Panc1 (cell line): ENCODE results near the gene FCGBP. TPM values are rescaled to one million over a fixed set of nuclear protein-coding genes. Genes with fewer than 3 reads are reported as not detected.
A peak's percentile ranks its signal among the peaks of the same experiment; 100 is the strongest.

Experiments used
- ATAC-seq: fragments of 200-7000 bp; cut with Tn5 transposase; 2 replicates; pipeline ENCODE4 v1.9.1; 2020; ENCODE audit warnings: mild to moderate bottlenecking, moderate library complexity
- BruUV-seq: library from RNA; stranded (reverse); fragments of 400-500 nt; replicated peaks from 2 replicates; lab custom pipeline; 2021; lab: Mats Ljungman, UMichigan
- CTCF ChIA-PET: fragments of 300-600 bp; sonication (Branson Sonifier 250); formaldehyde crosslinking; loops from one replicate; lab custom pipeline; 2022; ENCODE audit warnings: antibody characterized with exemption; lab: Charles Lee
- POLR2A ChIA-PET: fragments of 300-600 bp; sonication (Branson Sonifier 250); formaldehyde crosslinking; loops from one replicate; lab custom pipeline; 2022; ENCODE audit warnings: antibody characterized with exemption; lab: Charles Lee
- DNase-seq: peaks from one replicate; pipeline ENCODE4 v3.0.0-alpha.2; 2010; ENCODE audit warnings: low read depth, low spot score
- H3K27ac ChIP-seq: 2 replicates; pipeline ENCODE4 v1.5.1; 2011; ENCODE audit warnings: mild to moderate bottlenecking, low read length, inconsistent platforms
- H3K27me3 ChIP-seq: fragments of 200-500 bp; sonication (Bioruptor generic); 2 replicates; pipeline ENCODE4 v1.6.0; 2014; ENCODE audit warnings: low read length, inconsistent platforms; ENCODE audit not compliant: control insufficient read depth, insufficient read depth
- H3K36me3 ChIP-seq: fragments of 200-500 bp; sonication (Bioruptor generic); 2 replicates; pipeline ENCODE4 v1.5.1; 2014; ENCODE audit warnings: inconsistent platforms, mild to moderate bottlenecking, low read length, moderate library complexity; ENCODE audit not compliant: control insufficient read depth, insufficient read depth
- H3K4me1 ChIP-seq: 2 replicates; pipeline ENCODE4 v1.5.1; 2011; ENCODE audit warnings: inconsistent platforms, mild to moderate bottlenecking, low read length, moderate library complexity; ENCODE audit not compliant: control insufficient read depth, insufficient read depth
- H3K4me3 ChIP-seq, 2 experiments: 2 replicates each; pipeline ENCODE4 v1.5.1; 2011 to 2012; ENCODE audit warnings: low read depth in 2 of 2, low read length in 2 of 2, mild to moderate bottlenecking in 2 of 2, inconsistent platforms in 1 of 2, moderate library complexity in 1 of 2
- H3K9me3 ChIP-seq: fragments of 200-500 bp; sonication (Bioruptor generic); 2 replicates; pipeline ENCODE4 v1.5.1; 2014; ENCODE audit warnings: low read depth, mild to moderate bottlenecking, inconsistent platforms, low read length, moderate library complexity; ENCODE audit not compliant: control insufficient read depth, insufficient read depth
- POLR2AphosphoS5 ChIP-seq: IDR thresholded peaks from 2 replicates; pipeline ENCODE4 v1.6.1; 2012; ENCODE audit warnings: mild to moderate bottlenecking, low read depth, low read length, moderate library complexity
- SIN3A ChIP-seq: IDR thresholded peaks from 2 replicates; pipeline ENCODE4 v1.6.1; 2012; ENCODE audit warnings: low read depth, mild to moderate bottlenecking, low read length, moderate library complexity, borderline replicate concordance; ENCODE audit not compliant: insufficient read depth
- TCF7L2 ChIP-seq: IDR thresholded peaks from 2 replicates; pipeline ENCODE4 v1.6.1; 2011; ENCODE audit warnings: mild to moderate bottlenecking, low read depth, low read length, inconsistent platforms
- in situ Hi-C: cut with HindIII; loops from 2 replicates; pipeline ENCODE4 v1.10.0; 2016; ENCODE audit warnings: low sequenced_read_pairs, low pct_unique_long_range_greater_than_20kb
- intact Hi-C: fragments of 100-400 bp; cut with micrococcal nuclease; formaldehyde crosslinking; loops from one replicate; pipeline ENCODE4 v1.10.0; 2022; ENCODE audit not compliant: unreplicated experiment
- total RNA-seq: library from RNA; stranded (reverse); gene quantifications from one replicate; pipeline ENCODE4 v1.2.1, GENCODE V29; 2021; ENCODE audit not compliant: unreplicated experiment
- TF ChIP-seq, protein P1 (sequence below), 2 experiments: IDR thresholded peaks; 2 replicates each; pipeline ENCODE4 v1.6.1; 2011 to 2012; ENCODE audit warnings: low read depth in 2 of 2, control low read depth in 1 of 2, low read length in 1 of 2, mild to moderate bottlenecking in 1 of 2, moderate library complexity in 1 of 2; ENCODE audit not compliant: insufficient read depth in 1 of 2
- TF ChIP-seq, protein P2 (sequence below): fragments of 450-650 bp; IDR thresholded peaks from 2 replicates; pipeline ENCODE4 v1.5.1; 2017; ENCODE audit warnings: mild to moderate bottlenecking

Gene FCGBP
- total RNA-seq, 1 experiment from 2014 or later: 6.4 TPM

DNA sequence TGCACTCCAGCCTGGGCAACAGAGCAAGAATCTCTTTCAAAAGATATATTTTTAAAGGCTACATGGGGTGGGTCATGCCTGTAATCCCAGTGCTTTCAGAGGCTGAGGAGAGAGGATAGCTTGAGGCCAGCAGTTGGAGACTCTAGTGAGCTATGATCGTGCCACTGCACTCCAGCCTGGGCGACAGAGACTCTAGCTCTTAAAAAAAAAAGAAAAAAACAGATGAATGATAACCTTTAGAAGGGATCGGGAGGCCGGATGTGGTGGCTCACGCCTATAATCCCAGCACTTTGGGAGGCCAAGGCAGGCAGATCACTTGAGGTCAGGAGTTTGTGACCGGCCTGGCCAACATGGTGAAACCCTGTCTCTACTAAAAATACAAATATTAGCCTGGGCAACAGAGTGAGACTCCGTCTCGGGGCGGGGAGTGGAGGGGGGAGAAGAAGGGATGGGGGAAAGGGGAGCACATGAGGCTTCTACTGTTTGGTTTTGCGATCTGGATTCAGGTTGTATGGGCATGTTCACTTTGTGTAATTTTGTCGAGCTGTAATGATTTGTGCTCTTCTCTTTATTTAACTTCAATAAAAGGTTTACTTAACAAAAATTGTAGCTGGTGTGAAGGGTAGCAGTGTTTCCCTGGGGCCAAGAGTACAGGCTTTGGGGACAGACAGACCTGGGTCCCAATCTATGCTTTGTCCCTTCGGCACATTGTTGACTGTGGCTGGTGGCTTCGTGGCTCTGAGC lies 35.4 kb upstream of the FCGBP start:
- DNase-seq (no peak), ATAC-seq (no peak)
- no peaks in the 10 kb centered on the region for H3K27me3 ChIP-seq
- no TSS peak for BruUV-seq
- no peaks in the 10 kb centered on the region for H3K9me3 ChIP-seq
- H3K4me3 ChIP-seq: peak overlapping the region; percentile 35 to 50
- H3K4me1 ChIP-seq: peaks cover 17% of the 10 kb centered on the region
- peak overlapping the region; percentile 82 for H3K27ac ChIP-seq
- intact Hi-C loops: loop anchor here (2.0 kb wide), 2 partner anchors 73 to 125 kb away; no protein-coding TSS in a partner anchor
- in situ Hi-C loops: loop anchor here (5.0 kb wide), 4 partner anchors 33 to 128 kb away; no protein-coding TSS in a partner anchor
- ChIA-PET POLR2A (interaction anchor here (0.6 to 4.0 kb wide), 56 partner anchors 9 to 582 kb away, joined by 3 to 55 read pairs (median 6); partner anchors contain the start of genes AKT2, DYRK1B, FBL and FCGBP), CTCF (interaction anchor here (0.5 to 4.2 kb wide), 91 partner anchors 8 to 1279 kb away, joined by 3 to 149 read pairs (median 5); partner anchors contain the start of genes DYRK1B, FBL, FCGBP and RPS16)
- H3K36me3 ChIP-seq: peaks cover 29% of the 10 kb centered on the region
- TF ChIP-seq, protein P1, sequence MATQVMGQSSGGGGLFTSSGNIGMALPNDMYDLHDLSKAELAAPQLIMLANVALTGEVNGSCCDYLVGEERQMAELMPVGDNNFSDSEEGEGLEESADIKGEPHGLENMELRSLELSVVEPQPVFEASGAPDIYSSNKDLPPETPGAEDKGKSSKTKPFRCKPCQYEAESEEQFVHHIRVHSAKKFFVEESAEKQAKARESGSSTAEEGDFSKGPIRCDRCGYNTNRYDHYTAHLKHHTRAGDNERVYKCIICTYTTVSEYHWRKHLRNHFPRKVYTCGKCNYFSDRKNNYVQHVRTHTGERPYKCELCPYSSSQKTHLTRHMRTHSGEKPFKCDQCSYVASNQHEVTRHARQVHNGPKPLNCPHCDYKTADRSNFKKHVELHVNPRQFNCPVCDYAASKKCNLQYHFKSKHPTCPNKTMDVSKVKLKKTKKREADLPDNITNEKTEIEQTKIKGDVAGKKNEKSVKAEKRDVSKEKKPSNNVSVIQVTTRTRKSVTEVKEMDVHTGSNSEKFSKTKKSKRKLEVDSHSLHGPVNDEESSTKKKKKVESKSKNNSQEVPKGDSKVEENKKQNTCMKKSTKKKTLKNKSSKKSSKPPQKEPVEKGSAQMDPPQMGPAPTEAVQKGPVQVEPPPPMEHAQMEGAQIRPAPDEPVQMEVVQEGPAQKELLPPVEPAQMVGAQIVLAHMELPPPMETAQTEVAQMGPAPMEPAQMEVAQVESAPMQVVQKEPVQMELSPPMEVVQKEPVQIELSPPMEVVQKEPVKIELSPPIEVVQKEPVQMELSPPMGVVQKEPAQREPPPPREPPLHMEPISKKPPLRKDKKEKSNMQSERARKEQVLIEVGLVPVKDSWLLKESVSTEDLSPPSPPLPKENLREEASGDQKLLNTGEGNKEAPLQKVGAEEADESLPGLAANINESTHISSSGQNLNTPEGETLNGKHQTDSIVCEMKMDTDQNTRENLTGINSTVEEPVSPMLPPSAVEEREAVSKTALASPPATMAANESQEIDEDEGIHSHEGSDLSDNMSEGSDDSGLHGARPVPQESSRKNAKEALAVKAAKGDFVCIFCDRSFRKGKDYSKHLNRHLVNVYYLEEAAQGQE (IDR thresholded peaks at IDR 0.05; ENCODE audit: insufficient read depth in 1 of 2, low read depth in 2 of 2, low read length in 1 of 2): no peak
- TF ChIP-seq TCF7L2: no peak
- TF ChIP-seq, protein P2, sequence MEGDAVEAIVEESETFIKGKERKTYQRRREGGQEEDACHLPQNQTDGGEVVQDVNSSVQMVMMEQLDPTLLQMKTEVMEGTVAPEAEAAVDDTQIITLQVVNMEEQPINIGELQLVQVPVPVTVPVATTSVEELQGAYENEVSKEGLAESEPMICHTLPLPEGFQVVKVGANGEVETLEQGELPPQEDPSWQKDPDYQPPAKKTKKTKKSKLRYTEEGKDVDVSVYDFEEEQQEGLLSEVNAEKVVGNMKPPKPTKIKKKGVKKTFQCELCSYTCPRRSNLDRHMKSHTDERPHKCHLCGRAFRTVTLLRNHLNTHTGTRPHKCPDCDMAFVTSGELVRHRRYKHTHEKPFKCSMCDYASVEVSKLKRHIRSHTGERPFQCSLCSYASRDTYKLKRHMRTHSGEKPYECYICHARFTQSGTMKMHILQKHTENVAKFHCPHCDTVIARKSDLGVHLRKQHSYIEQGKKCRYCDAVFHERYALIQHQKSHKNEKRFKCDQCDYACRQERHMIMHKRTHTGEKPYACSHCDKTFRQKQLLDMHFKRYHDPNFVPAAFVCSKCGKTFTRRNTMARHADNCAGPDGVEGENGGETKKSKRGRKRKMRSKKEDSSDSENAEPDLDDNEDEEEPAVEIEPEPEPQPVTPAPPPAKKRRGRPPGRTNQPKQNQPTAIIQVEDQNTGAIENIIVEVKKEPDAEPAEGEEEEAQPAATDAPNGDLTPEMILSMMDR: no peak
- no peak for TF ChIP-seq POLR2AphosphoS5

DNA sequence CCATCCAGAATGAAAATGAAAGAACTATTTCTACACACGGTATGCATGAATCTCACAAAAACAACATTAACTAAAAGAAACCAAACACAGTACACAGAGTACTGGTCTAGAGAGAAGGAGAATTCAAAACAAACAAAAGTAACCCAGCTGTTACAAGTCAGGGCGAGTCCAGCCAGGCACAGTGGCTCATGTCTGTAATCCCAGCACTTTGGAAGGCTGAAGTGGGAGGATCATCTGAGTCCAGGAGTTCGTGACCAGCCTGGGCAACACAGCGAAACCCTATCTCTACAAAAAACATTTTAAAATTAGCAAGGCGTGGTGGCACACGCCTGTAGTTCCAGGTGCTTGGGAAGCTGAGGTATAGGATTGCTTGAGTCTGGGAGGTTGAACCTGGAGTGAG lies 34.8 kb upstream of the FCGBP start:
- peak overlapping the region in 1 of 2 experiments; percentile 50; a peak in 2 of 4 replicates for H3K4me3 ChIP-seq
- POLR2A ChIA-PET: interaction anchor here (0.6 to 4.0 kb wide), 23 partner anchors 8 to 523 kb away, joined by 3 to 55 read pairs (median 6); partner anchors contain the start of genes DYRK1B, FBL, ZNF546 and ZNF780B

More for the DNA sequence above, 34.8 kb upstream of the FCGBP start:
- no peaks in the 10 kb centered on the region for H3K27me3 ChIP-seq
- no peak overlapping the region; the same call in 1 of the 2 replicates for H3K27ac ChIP-seq
- H3K36me3 ChIP-seq: peaks cover 23% of the 10 kb centered on the region
- DNase-seq (no peak), ATAC-seq (no peak)
- in situ Hi-C loops (no loop called here), intact Hi-C loops (no loop called here)
- peaks cover 17% of the 10 kb centered on the region for H3K4me1 ChIP-seq
- TF ChIP-seq, protein P2: no peak
- no peak for TF ChIP-seq TCF7L2
- TF ChIP-seq POLR2AphosphoS5: no peak
- TF ChIP-seq, protein P1 (IDR thresholded peaks at IDR 0.05; ENCODE audit: insufficient read depth in 1 of 2, low read depth in 2 of 2, low read length in 1 of 2): no peak
- no peak for TF ChIP-seq SIN3A
- CTCF ChIA-PET: interaction anchor here (0.6 to 4.2 kb wide), 23 partner anchors 12 to 1278 kb away, joined by 3 to 149 read pairs (median 15); partner anchors contain the start of genes DYRK1B, FBL and ZNF780B
- H3K9me3 ChIP-seq: no peaks in the 10 kb centered on the region
- no TSS peak for BruUV-seq
